SIG-M5 (cell line): ENCODE measurements around the gene C1orf105.

Source experiments
- DNase-seq: peaks from one replicate; lab custom pipeline; 2025; lab: John Stamatoyannopoulos, UW

The C1orf105 gene

DNA sequence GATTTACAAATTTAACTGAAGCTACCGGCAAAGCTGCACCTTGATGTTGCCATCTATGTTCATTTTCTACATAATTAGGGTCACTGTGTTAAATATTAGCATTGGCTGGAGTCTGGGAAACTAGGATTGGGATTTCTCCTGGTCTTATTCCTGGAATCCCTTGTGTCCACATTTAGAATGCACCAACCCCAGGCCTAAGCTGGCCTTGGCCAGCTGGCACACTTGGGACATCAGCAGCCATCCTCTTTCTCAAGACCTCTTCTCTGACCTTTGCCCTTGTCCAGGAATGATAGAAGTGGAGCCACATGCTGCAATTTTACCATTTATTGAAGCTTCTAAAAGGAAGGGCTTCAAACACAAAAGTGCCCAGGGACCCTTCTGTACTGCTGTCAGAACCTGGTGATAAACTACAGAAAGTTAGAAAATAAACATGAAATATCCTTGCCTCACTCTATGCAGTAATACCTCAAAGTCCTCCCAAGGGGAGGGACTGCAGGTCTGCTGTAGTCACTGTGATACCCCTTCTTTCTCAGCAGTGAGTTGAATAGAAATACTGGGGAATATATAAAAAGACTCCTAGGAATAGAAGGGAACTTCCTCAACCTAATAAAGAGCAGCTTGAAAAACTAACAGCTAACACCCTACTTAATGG, 37.1 kb downstream of the C1orf105 start:
- no peak for DNase-seq

DNA sequence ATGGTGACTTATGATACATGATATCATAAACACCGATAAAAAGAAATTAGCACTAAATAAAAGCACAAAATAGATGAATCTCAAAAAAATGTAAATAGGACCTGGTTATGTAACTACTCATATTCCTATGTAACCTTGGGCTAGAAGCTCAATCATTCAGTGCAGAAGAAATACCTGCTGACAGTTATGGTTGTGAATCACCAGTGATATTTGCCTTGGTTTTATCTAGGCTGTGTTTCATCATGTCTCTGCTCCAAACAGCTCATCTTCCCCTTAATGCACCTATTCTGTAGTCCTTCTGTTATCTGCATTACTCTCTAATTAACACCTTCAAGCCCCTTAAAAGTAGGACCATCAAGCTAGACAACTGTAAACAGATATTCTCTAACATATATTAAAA, 39.7 kb downstream of the C1orf105 start:
- no peak for DNase-seq

- no peak for DNase-seq
Measured at GRCh38 chr1:172460887-172461315, 40.4 kb downstream of the C1orf105 start.

- DNase-seq: no peak
Measured at GRCh38 chr1:172465617-172466016, 45.1 kb downstream of the C1orf105 start.

- DNase-seq: no peak
Measured at GRCh38 chr1:172466795-172467407, 46.4 kb downstream of the C1orf105 start.

- no peak for DNase-seq
Measured at GRCh38 chr1:172467446-172467845, 47.0 kb downstream of the C1orf105 start.

DNA sequence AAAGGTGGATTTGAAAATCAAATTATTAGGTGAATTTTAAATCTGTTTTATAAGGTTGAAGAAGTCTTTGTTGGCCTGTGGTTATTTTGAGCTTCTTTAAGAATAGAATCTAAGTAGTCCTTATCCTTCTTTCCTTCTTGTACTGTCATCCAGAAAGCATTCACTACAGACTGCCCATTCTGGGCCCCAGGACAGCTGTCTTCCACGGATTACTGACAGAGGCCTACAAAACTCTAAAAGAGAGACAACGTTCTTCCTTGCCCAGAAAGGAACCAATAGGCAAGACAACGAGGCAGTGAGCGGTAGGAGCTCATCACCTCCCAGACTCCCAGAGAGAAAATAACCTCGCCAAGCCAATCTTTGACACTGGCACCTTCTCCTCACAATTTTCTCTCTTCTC, 47.8 kb downstream of the C1orf105 start:
- DNase-seq: no peak

DNA sequence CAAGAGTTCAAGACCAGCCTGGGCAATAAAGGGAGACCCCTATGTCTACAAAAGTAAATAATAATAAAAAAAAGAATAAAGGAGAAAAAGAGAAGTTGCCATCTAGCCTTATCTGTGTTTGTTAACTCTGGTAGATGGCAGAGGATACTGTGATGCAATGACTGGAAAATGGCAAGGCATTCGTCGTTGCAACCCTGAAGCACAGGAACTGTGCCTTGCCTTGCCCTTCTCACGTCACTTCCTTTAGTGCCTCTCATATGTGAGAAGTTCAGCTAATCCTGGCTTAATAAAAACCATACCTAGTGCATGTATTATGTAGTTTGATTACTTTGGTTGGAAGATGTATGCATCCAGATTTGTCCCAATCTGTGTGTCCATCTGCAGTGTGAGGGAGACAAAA, 49.2 kb downstream of the C1orf105 start:
- DNase-seq: no peak

GRCh38 chr1:172470149-172470548, 49.7 kb downstream of the C1orf105 start:
- no peak for DNase-seq

GRCh38 chr1:172471666-172472065, 51.2 kb downstream of the C1orf105 start:
- DNase-seq: no peak

DNA sequence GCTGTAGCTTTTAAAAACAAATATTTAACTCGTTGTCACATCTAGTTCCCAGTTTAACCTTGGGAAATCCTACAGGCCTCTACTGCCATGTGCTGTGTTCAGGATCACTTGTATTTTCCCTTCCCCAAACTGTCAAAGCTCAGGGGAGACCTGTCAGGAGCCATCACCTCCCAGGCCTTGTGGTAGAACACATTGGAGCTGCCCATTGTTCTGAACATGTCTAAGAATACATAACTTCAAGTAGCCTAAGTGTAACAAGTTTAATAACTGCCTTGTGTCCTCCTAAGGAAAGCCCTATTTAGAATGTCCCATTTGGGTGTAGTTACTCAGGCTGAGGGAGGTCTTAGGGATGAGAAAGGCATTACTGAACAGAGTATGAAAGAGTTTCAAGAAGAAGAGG, 52.0 kb downstream of the C1orf105 start:
- no peak for DNase-seq

DNA sequence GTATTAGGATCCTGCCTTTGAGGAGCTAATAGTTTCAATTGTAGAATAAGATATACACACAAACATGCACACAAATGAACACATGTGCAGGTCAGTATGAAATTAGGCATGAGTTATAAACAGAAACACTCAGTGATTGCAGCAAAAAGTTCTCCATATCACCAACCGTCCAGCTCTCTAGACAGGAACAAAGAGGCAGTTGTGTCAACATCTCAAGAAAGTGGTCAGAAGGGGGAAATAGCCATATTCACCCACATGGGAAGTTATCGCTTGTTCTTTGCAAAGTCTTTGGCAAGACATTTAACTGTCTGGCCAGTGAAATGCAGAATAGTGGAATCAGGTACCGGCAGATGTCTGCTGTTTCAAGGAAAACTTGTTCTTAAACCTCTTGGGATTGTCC, 52.8 kb downstream of the C1orf105 start:
- DNase-seq: peak; percentile 36

DNA sequence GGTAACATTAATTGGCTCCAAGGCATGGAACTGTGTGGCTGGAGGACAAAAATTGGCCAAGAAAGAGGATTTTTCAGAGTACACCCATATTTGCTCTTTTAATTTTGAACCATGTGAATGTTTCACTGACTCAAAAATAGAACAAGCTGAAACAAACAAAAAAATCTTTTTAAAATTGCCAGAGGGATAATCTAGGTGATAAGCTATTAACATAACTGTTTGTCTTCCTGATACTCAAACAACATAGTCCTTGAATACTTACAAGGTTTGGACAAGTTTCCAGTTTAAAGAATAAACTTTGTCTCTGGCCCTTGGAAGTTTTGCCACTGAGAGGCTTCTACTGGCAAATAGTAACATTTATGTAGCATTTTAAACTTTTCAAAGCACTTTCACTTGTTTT, 53.4 kb downstream of the C1orf105 start:
- no peak for DNase-seq

GRCh38 chr1:172476218-172476811, 55.8 kb downstream of the C1orf105 start:
- no peak for DNase-seq

- no peak for DNase-seq
Measured at GRCh38 chr1:172477216-172477615, 56.7 kb downstream of the C1orf105 start.

DNA sequence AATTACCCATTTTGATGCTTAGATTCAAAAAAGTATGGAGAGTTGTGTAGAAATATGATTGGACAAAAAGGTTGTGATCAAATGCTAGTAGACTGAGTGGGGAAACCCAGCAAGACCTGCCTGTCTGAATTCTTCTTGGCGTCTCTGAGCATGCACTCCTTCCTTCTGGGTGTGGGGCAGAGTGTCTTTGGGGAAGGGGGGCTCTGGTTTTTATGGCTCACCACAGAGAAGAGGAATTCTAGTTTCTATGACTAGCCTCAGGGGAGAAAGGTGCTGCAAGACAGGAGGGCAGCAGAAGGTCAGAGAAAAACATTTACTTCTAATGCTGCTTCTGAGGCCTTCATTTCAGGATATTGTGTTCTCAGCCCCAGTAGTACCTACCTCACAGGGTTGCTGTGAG, 57.3 kb downstream of the C1orf105 start:
- no peak for DNase-seq

- no peak for DNase-seq
Measured at GRCh38 chr1:172478485-172478884, 58.0 kb downstream of the C1orf105 start.

DNA sequence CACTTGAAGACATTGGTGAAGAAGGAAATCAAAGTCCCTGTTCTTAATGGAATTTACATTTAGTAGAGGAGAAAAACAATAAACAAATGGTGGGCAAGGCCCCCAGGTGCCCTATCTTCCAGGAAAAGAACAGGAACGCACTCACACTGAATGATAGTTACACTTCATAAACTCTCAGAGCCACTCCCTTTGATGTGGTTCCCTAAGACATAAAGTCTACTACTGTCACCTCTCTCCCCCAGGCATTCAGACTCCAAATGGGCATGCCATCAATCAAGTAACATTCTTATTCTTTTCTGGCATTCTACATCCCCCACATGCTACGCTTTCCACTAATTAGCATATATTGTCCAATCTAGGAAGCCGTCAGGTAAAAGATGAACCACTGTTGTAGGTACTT, 59.9 kb downstream of the C1orf105 start:
- no peak for DNase-seq

GRCh38 chr1:172482044-172482443, 61.6 kb downstream of the C1orf105 start:
- no peak for DNase-seq

DNA sequence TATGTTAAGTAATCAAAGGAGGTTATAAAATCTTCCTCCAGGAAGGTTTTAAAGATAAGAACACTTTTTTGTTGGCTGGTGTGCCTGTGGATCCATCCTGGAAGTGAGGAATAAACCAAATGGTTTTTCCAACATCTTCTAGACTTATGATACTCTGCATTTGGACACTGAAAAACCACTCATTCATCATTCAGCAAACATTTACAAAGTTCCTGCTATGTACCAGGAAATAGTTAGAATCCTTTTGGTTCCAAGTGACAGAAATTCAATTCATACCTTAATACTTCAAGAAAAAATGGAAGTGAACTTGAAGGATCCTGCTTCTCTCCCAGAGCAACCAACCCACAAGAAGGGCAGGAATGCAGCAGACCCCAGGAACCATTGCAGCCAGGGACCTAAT, 63.0 kb downstream of the C1orf105 start:
- no peak for DNase-seq

- DNase-seq: no peak
Measured at GRCh38 chr1:172484252-172484651, 63.8 kb downstream of the C1orf105 start.

DNA sequence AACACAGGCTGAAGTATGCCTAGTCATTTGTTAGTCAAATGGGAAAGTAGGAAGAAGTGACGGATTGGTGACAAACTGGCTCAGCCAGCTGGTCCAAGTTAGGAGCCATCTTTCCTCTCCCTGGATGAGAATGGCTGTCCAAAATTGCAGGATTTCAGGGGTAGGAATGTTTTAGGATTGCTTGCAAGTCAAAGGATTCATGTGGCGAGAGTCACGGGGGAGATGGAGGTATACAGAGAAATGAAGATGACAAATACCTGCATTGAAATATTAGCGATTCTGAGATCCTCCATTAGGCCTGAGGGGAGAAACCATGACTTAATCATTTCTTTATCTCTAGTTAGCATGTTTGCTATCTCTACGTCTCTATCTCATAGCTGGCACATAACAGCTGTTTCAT, 65.1 kb downstream of the C1orf105 start:
- no peak for DNase-seq

GRCh38 chr1:172486805-172487454, 66.4 kb downstream of the C1orf105 start:
- DNase-seq: no peak
